GM19452 (cell line): Measurements from ENCODE around the gene EIF3B.
"Not testable (repeated sequence)": the region's sequence is repeated elsewhere in the genome, so short reads cannot be mapped to it uniquely, and the experiment has no call there.

Experiments
- ATAC-seq: cut with Tn5 transposase; IDR thresholded peaks from one replicate; pipeline ENCODE4 v1.9.1; 2021; ENCODE audit not compliant: unreplicated experiment

Gene EIF3B

DNA sequence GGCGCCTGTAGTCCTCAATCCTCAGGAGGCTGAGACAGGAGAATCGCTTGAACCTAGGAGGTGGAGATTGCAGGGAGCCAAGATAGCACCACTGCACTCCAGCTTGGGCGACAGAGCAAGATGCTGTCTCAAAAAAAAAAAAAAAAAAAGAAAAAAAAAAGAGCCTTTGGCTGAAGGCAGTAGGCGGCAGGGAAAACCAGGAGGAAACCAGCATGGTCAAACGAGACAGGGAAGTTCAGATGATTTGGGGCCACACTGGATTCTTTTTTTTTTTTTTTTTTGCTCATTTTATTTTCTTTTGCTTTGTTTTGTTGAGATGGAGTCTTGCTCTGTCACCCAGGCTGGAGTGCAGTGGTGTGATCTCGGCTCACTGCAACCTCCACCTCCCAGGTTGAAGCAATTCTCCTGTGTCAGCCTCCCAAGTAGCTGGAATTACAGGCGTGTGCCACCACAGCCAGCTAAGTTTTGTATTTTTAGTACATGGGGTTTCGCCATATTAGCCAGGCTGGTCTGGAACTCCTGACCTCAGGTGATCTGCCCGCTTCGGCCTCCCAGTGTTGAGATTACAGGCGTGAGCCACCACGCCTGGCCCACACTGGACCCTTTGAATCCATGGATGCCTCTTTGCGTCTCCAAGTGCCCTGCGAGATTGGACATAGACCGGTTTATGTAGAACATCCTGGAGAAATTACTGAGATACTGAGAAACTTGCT lies 7.1 kb upstream of the EIF3B start:
- not testable (repeated sequence) for ATAC-seq

- ATAC-seq = no peak
Observed at GRCh38 chr7:2350055-2350454, 4.6 kb upstream of the EIF3B start.

- no peak for ATAC-seq
Observed at GRCh38 chr7:2350861-2351260, 3.8 kb upstream of the EIF3B start.

GRCh38 chr7:2353113-2353935 lies 1.3 kb upstream of the EIF3B start:
- ATAC-seq = peak; percentile 1

DNA sequence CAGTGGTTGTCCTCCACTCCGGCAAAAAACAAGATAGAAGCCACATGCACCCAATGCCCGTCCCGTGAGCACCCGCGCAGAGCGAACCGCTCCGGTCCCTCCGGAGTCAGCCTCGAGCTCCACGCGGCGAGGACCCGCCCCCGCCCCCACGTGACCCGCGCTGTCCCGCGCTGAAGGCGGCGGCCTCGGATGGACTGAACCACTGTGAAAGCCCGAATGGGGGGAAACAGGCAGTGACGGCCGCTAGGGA lies 766 bp upstream of the EIF3B start:
- ATAC-seq = peak; percentile 47

DNA sequence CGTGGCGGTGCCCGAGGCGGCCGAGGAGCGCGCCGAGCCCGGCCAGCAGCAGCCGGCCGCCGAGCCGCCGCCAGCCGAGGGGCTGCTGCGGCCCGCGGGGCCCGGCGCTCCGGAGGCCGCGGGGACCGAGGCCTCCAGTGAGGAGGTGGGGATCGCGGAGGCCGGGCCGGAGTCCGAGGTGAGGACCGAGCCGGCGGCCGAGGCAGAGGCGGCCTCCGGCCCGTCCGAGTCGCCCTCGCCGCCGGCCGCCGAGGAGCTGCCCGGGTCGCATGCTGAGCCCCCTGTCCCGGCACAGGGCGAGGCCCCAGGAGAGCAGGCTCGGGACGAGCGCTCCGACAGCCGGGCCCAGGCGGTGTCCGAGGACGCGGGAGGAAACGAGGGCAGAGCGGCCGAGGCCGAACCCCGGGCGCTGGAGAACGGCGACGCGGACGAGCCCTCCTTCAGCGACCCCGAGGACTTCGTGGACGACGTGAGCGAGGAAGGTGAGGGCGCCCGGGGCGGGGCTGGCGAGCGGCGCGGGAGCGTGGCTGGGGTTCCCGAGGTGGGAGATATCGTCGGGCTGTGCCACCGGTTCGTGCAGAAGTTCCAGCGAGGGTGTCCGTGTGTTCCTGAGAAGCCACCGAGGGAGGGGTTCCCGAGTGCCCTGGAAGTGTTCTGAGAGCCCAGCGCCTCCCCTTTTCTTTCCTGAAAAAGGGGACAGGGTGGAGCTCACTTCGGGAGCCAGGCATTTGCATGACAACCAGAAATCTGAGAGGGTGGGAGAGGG lies 495 bp downstream of the EIF3B start:
- ATAC-seq = peak; percentile 21

- no peak for ATAC-seq
Observed at GRCh38 chr7:2355705-2356008, 1.0 kb downstream of the EIF3B start.

GRCh38 chr7:2357165-2357564 lies 2.5 kb downstream of the EIF3B start:
- ATAC-seq = no peak

GRCh38 chr7:2357571-2357970 lies 2.9 kb downstream of the EIF3B start:
- no peak for ATAC-seq

DNA sequence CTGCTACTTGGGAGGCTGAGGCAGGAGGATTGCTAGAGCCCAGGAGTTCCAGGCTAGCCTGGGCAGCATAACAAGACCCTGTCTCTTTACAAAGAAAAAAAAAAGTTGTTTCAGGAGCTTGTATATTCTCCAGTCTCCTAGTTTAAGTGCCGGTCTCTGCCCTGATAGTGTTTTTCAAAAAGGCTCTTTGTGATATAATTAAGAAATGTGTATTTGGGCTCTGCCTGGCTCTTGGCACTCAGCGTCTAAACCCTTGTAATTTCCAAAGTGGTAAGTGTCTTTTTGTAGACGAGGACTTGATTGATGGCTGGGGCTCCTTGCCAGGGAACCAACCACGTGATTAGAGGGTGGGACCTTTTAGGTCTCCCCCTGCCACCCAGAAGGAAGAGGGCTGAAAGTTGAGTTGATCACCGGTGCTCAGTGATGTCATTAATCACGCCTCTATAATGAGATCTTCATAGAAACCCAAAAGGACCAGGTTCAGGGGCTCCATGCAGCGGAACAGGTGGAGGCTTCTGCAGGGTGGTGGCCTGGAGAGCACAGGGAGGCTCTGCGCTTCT lies 4.4 kb downstream of the EIF3B start:
- no peak for ATAC-seq

DNA sequence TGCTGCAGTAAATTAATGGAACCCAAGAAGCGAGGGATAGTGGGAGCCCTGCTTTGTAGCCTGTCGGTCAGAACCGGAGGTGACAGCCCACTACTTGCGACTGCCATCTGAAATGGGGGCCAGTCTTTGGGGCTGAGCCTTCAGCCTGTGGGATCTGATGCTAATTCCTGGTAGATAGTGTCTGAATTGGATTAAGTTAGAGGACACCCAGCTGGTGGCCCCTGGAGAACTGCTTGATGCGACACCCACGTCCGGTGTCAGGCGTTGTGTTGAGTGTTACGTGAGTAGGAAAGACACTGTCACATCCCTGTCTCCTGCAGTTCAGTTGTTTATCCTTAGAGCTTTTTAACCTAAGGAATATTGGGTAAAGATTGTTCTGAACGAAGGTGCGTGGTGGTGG lies 5.0 kb downstream of the EIF3B start:
- ATAC-seq = no peak

- ATAC-seq = no peak
Observed at GRCh38 chr7:2360796-2361195, 6.2 kb downstream of the EIF3B start.

GRCh38 chr7:2362385-2363088 lies 7.9 kb downstream of the EIF3B start:
- ATAC-seq = no peak

DNA sequence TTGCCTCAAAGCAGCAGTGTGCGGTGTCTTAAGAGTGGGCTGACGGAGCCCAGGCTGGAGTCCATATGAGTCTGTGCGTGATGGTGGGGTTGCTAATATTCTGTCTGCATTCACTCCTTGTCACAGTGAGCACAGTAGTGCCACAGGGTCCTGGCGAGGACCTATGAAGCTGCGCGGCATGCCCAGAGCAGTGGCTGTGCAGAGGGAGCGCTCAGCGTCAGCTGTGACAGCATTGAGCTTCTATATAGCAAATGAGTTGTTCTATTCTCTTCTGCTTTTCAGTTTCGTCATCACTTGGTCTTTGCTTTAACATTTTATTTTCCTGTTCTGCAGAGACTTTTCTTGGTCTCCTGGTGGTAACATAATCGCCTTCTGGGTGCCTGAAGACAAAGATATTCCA lies 14.5 kb downstream of the EIF3B start:
- no peak for ATAC-seq

DNA sequence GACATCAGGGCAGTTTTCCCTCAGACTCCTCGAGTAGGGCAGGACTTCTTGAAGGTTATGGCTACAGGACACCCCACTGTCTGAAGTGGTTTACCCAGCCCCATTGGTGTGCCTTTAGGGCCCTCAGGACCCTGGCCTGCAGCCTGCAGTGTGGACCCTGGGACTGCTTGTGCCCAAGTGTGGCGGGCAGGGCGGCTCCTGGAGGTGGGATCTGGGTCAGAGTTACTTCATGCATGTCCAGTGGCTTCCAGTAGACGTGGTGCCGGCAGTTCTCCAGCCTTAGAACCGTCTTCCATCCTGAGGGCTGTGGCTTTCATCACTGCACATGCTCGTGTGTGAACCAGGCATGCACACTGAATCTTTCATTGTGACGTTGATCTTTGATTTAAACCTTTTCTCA lies 16.7 kb downstream of the EIF3B start:
- ATAC-seq = no peak

- no peak for ATAC-seq
Observed at GRCh38 chr7:2372724-2373123, 18.1 kb downstream of the EIF3B start.

GRCh38 chr7:2373124-2373556 lies 18.5 kb downstream of the EIF3B start:
- ATAC-seq = no peak

DNA sequence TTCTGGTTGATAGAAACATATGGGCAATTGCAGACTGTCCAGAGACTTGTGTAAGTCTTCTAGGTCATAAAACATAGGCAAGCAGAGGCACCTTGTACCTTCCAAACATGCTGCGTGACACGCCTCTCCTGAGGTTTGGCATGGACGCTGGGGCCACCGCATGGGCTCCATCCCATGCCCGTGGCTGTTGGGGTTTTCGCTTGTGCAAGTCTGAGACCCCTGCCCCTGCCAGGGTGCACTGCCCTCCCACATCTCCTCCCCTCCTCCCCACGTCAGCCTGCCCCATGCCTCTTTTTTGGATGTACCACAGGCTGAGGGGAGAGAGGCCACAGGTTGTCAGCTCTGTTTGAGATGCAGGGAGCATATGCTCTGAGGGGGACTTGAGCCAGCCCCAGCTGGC lies 19.0 kb downstream of the EIF3B start:
- no peak for ATAC-seq

DNA sequence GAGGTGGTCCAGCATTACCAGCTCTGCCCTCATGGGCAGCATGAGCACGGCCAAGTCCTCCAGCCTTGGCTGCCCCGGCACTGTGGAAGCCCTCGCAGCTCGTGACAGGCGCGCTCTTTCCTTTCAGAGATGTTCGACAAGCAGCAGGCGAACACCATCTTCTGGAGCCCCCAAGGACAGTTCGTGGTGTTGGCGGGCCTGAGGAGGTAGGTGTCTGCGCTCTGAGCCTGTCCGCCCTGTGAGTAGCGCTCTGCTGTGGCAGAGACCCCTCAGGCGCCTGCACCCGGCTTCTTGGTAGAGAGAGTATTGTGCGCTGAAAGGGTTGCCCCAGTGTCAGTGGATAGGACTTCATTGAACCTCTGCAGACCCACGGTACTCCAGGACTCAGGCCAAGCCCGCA lies 19.8 kb downstream of the EIF3B start:
- ATAC-seq = no peak

- ATAC-seq = no peak
Observed at GRCh38 chr7:2374830-2375728, 20.5 kb downstream of the EIF3B start.
